HG03025 (cell line): ENCODE measurements around the gene PDE6B.
"Not testable (repeated sequence)": the region's sequence is repeated elsewhere in the genome, so short reads cannot be mapped to it uniquely, and the experiment has no call there.

Source experiments
- ATAC-seq: cut with Tn5 transposase; IDR thresholded peaks from one replicate; pipeline ENCODE4 v1.9.1; 2021; ENCODE audit warnings: mild to moderate bottlenecking, moderate library complexity; ENCODE audit not compliant: unreplicated experiment, low FRiP score

Gene PDE6B

DNA sequence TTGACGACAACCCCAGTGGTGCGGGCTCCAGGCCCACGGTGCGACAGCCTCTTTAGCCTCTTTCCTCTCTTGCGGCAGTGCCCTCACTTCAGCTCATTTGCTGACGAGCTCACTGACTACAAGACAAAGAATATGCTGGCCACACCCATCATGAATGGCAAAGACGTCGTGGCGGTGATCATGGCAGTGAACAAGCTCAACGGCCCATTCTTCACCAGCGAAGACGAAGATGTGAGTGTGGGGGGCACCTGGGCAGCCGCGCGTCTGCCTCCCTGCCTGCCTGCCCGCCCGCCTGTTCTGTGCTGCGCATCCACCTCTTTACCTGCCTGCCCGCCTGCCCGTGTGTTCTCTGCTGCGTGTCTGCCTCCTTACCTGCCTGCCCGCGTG lies 9.2 kb downstream of the PDE6B start:
- ATAC-seq = no peak

DNA sequence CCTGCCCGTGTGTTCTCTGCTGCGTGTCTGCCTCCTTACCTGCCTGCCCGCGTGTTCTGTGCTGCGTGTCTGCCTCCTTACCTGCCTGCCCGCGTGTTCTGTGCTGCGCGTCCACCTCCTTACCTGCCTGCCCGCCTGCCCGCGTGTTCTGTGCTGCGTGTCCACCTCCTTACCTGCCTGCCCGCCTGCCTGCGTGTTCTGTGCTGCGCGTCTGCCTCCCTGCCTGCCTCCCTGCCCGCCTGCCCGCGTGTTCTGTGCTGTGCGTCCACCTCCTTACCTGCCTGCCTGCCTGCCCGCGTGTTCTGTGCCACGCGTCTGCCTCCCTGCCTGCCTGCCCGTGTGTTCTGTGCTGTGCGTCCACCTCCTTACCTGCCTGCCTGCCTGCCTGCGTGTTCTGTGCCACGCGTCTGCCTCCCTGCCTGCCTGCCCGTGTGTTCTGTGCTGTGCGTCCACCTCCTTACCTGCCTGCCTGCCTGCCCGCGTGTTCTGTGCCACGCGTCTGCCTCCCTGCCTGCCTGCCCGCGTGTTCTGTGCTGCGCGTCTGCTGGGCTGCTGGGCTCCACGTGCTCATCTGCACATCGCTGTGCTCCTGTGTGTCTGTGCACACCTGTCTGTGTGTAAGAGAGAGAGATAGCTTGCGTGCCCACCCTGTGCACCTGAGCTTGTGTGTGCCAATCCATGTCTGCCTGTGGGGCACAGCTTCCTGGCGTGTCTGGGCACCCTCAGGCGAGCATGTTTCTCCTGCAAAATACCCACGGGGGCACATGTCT lies 9.9 kb downstream of the PDE6B start:
- not testable (repeated sequence) for ATAC-seq

DNA sequence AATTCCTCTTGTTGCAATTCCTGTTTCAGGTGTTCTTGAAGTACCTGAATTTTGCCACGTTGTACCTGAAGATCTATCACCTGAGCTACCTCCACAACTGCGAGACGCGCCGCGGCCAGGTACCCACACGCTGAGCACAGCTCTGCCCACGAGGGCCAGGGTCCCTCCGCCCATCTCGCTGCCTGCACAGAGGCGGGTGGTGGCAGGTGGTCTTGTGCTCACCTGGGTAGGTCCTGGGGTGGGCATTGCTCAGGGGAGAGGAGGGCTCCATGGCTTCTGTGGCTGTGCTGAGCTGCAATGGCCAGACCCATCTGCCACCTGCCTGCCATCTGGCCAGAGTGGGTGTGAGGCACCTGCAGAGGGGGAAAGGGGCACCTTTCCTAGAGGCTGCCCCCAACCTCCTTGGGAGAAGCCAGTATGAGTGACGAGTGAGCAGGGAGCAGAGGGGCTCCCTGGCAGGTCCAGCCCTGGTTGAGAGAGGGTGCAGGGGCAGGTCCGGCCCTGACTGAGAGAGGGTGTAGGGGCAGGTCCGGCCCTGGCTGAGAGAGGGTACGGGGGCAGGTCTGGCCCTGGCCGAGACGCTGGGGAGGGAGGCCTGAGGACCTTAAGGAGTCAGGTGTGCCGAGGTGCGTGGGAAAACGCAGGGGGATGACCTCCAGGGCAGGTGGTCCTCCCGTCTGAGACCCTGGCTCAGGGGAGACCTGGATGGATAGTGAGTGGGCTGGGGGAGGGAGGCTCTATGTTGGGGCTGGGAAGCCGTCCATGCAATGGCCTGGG lies 10.7 kb downstream of the PDE6B start:
- no peak for ATAC-seq

DNA sequence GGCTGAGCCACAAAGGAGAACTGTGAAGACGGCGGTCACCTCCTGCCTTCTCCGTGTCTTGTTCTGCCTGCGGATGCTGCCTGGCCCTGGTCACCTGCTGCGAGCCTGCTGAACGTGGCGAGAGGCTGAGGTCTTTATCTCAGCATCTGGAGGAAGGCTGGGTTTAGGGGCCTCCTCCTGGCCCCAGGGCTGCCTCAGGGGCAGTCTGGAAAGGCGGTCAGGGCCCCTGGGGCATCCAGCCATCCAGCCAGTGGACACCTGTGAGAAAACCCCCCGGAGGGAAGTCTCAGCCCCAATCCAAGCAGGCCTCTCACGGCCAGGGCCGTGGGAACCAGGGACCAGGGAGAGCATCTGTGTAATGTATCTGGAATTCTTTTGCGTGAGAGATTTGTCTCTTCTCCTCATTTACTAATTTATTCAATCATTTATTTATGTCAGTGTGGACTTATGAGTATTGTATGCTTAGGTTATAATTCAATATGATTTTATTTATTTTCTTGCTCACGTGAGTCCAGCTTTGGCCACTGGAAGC lies 11.3 kb downstream of the PDE6B start:
- ATAC-seq = no peak

DNA sequence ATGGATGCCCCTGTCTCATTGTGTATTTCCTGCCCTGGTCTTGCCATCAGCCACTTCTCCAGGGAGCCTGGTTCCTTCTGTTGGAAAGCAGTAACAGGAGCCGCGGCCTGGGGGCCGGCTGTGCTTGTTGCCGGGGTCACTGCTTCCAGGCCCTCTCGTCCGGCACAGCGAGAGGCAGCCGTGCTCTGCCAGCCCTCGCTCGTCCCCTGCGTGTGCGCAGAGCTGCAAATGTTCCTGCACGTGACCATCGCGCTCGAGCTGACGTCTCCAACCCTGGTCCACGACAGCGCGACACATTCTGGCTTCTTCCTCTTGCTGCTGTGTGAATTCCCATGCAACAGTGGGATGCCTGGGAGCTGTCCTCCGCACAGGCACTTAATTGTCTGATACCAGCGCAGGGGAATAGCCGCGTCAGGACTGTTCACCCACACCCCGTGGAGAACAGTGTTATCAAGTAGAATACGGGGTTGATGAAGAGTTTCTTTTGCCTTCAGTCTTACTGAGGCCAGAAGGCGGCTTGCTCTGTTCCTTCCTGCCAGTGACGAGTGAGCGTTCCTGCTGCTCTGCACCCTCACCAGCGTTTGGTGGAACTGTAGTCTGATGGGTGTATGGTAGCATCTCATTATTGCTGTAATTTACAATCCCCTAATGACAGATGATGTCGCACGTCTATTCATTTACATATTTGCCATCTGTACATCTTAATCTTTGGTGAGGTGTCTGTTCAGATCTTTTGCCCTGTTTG lies 12.3 kb downstream of the PDE6B start:
- no peak for ATAC-seq

DNA sequence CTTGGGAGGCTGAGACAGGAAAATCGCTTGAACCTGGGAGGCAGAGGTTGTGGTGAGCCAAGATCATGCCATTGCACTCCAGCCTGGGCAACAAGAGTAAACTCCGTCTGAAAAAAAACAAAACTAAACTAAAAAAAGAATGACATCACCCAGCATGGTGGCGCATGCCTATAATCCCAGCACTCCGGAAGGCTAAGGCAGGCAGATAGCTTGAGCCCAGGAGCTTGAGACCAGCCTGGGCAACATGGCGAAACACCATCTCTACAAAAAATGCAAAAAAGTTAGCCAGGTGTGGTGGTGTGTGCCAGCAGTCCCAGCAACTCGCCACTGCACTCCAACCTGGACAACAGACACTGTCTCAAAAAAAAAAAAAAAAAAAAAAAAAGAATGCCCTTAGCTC lies 17.0 kb downstream of the PDE6B start:
- ATAC-seq = not testable (repeated sequence)

DNA sequence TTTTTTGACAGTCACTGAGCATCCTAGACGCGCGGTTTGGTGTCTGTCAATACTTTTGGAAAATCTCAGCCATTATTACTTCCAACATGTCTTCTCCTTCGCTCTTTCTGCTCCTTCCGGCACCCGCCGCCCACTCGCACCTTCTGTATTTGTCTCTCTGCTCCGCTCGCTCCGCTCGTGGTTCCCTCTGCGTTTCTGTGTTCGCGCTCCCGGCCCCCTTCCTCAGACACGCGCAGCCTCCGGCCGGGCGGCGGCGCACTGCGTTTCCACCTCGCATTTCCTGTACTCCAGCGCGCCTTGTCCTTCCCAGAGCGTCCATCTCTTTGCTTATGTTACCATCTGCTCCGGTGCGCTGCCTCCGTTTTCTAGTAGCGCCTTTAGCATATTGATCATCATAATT lies 21.1 kb downstream of the PDE6B start:
- no peak for ATAC-seq

DNA sequence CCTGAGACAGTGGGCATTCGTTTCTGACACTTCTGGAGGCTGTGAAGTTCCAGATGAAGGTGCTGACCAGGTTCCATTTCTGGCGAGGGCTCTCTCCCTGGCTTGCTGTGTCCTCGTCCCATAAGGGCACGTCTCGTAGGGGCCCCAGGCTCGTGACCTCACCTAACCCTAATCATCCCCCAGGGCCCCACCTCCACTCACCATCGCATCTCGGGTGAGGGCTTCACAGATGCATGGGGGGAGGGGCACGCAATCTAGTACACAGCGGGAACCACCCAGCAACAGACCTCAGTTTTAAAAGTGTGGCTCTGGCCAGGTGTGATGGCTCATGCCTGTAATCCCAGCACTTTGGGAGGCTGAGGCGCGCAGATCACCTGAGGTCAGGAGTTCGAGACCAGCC lies 22.1 kb downstream of the PDE6B start:
- ATAC-seq = no peak

DNA sequence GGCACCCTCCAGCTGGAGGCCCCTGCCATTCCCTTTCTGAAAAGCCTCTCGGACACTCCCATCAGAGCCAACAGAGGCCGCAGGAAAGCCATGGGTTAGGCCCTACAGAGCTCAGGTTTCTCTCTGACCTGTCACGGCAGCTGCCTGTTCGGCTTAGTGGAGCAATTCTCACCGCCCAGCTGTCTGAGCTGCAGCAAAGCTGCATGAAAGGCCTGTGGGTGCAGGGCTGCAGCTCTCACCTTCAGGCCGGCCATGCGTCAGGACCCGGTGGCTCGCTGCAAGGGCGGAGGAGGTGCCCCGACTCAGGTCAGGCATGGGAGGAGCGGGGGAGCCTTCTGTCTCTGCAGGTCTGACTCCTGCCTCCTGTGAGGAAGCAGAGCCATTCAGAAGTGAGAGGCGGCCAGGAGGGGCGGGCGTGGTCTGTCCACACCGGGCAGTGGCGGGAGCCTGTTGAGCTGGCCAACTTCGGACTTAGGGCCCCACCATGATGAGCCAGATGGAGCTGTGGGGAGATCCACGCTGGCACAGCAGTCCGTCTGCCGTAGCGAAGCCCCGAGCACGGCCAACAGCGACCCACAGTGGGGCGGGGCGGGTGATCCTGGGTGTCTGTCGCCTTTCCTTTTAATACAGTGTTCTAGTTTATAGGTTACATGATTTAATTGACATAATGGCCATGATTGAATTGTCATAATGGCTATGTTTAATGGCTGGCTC lies 23.4 kb downstream of the PDE6B start:
- ATAC-seq = no peak

DNA sequence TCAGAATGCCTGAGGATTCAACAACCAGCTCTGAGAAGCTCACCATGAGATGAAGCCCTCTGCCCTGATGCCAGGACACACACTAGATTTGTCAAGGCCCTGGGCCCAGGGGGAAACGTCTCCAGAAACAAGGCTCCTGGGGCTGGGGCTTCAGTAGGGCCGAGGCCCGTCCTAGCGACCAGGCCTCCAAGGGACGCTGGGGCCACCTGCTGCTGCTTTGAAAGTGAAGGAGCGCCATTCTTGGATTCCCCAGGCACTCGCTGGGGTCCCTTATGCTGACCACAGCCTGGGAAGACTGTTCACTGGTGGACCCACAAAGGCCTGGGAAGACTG lies 23.9 kb downstream of the PDE6B start:
- no peak for ATAC-seq

DNA sequence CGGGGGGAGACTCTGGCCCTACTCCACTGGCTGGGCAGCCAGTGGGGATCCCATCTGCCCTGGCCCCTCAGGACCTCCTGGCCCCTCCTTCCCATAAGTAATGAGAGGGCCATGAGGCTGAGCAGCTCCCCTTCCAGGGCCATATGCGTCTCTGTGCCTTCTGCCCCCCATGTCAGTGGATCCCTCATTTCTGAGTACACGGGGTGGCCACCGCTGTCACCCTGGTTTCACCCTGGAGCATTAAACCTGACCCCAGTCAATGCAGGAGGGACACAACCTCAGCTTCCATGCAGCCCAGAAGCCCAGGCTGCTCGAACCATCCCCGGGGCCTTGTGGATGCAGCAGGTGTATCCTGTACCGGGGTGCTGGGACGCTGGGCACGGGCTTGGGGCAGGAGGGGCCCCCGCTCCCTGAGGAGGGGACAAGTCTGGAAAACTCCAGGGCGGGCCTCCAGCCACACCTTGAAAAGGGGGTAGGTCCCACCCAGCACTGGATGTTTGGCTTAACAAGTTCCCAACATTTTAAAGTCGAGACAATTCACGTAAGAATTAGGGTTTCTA lies 24.5 kb downstream of the PDE6B start:
- ATAC-seq = no peak

DNA sequence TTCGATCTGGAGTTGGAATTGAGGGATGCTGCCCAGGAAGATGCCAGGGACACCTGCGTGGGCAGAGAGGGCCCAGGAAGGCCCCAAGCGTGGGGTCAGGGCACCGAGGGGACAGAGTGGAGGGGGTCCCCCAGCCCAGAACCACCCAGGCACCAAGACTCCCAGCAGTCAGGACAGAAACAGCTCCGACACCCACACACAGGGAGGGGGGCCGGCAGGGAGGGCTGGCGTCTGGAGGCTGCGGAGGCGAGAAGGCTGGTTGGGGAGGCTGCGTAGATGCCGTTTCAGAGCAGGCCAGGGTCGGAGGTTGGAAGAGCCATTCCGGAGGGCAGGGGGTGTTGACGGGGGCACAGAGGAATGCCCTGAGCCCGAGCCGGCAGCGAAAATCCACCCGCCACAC lies 25.1 kb downstream of the PDE6B start:
- ATAC-seq = no peak

DNA sequence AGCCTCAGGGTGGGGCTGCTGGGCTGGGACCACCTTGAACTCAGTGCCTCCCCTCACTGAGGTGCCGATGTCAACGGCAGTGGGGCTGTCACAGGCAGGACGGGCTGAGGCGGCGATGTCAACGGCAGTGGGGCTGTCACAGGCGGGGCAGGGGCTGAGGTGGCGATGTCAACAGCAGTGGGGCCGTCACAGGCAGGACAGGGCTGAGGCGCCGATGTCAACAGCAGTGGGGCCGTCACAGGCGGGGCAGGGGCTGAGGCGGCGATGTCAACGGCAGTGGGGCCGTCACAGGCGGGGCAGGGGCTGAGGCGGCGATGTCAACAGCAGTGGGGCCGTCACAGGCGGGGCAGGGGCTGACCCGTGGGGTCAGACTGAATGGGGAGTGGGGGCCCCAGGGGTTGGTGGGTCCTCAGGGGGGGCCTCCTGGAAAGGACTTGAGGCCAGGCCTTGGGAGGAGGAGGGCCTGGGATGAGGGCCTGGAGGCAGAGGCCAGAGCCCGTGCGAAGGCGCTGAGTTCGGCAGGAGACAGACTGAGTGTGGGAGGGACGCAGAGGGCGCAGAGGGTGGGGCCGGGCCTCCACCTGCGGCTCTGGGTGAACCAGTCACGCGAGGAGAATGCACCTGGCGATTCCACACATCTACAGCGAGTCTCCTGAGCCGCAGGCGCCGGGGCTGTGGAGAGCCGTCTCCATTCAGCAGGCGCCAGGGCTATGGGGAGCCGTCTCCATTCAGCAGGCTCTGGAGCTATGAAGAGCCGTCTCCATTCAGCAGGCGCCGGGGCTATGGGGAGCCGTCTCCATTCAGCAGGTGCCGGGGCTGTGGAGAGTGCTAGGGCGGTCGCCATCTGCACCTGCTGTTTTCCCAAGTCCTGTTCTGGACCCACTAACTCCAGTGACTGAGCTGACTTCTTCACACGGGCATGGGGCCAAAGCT lies 25.8 kb downstream of the PDE6B start:
- ATAC-seq = no peak

DNA sequence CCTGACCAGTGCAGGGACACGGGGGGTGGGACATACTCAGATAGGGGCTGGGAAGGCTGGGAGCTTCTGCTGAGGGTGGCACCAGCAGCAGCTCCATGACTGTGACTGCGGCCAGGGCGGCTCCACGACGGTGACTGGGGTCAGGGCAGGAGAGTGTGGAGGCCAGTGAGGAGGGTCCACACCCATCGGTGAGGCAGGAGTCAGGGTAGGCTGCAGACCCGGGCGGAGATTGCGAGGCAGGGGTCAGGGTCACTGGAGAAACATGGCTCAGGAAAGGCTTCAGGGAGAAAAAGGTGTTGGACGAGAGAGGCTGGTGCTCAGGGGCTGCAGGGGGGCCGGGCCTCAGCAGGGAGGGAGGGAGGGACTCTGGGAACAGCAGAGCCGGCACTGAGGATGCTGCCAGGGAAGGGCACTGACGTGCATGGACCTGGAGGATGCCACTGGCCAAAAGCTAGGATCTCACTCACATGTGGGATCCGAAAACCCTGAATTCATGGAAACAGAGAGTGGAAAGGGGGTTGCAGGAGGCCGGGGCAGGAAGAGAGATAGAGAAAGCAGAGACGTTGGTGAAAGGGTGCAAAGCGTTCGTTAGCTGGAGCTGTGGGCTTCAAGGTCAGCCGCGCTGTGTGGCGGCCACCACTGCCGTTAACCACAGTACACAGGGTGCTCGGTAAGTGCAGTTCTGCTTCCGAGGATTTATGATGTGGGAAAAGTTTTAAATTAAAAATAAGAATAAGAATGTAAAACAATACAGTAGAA lies 26.7 kb downstream of the PDE6B start:
- no peak for ATAC-seq

DNA sequence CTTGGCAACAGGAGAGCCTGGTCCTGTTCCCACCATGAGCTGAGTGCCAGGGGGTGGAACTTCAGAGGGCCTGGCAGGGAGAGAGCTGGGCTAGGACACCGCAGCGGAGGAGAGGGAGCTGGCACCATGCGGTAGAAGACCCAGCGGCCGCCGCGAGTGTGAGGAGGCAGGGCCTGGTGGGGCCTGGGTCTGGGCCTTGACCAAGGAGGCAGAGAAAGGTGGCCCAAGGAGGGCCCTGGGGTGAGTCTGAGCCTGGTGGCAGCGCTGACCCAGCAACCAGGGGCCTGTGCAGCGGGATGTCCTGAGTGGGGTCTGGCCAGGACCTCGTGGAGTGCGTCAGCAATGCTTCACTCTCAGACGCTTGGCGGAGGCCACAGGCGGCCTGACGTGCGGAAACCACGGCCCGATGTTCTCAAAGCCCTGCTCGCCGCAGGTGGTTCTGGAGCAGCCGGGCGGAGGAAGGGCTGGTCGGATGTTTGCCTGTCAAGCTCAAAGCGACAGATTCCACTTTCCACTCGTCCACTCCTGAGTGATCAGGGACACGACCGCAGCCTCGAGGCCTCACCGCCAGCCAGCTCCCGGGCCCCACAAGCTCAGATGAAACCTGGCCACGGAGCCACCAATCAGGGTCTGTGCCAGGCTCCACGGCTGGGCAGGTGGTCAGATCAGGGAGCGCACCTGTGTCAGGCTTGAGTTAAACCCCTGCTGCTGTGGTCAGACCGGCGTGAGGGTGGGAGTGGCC lies 27.9 kb downstream of the PDE6B start:
- no peak for ATAC-seq

DNA sequence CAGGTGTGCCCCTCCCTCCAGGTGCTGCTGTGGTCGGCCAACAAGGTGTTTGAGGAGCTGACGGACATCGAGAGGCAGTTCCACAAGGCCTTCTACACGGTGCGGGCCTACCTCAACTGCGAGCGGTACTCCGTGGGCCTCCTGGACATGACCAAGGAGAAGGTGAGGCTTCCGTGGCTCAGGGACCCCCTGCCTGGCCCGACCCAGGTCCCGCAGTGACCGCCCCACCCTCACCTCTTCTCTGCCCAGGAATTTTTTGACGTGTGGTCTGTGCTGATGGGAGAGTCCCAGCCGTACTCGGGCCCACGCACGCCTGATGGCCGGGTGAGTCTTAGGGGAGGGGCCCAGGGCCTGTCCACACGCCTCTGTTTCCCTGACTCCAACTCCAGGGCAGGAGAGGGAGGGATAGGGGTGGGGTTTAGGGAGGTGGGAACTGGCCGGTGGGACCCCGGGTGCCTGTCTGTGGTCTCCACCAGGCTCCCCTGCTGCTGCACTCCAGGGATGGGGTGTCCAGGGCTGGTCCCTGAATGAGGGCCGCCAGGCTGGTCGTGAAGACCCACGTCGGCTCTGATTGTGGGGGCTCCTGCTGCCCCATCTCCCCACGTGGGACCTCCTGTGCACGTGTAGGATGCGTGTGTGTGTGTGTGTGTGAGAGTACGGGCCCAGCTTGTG lies 28.6 kb downstream of the PDE6B start:
- ATAC-seq = no peak

DNA sequence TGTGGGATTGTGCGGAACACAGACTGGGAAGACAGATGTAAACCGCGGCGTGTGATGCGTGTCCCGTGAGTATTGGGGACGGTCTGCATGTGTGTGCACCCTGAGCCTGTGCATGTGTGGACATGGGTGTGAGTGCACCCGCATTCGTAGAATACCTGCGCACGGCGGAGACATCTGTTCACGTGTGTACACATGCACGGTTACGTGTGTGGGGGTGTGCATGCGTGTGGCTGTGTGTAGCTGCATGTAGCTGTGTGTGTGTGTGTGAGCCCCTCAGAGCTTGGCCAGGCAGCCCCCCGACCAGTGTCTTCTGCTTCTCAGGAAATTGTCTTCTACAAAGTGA lies 29.1 kb downstream of the PDE6B start:
- no peak for ATAC-seq
